GM13977 (cell line): ENCODE measurements around the gene ARRDC2.
"Not testable (repeated sequence)": the region's sequence is repeated elsewhere in the genome, so short reads cannot be mapped to it uniquely, and the experiment has no call there.

Experiments
- DNase-seq: peaks from one replicate; pipeline ENCODE4 v3.0.0; 2012; ENCODE audit warnings: low spot score
- in situ Hi-C: fragments of 300-500 bp; cut with MboI; formaldehyde crosslinking; loops from one replicate; pipeline ENCODE4 v1.12.0; 2022; ENCODE audit warnings: low sequenced_read_pairs, low pct_unique_long_range_greater_than_20kb, mixed read lengths, inconsistent platforms; ENCODE audit not compliant: unreplicated experiment
- TF ChIP-seq, protein P1 (sequence below): IDR thresholded peaks from 2 replicates; pipeline ENCODE4 v1.5.1; 2012; ENCODE audit warnings: mild to moderate bottlenecking, control low read depth; ENCODE audit not compliant: insufficient read depth; ENCODE audit errors: extremely low read depth, missing control alignments

ARRDC2 gene

DNA sequence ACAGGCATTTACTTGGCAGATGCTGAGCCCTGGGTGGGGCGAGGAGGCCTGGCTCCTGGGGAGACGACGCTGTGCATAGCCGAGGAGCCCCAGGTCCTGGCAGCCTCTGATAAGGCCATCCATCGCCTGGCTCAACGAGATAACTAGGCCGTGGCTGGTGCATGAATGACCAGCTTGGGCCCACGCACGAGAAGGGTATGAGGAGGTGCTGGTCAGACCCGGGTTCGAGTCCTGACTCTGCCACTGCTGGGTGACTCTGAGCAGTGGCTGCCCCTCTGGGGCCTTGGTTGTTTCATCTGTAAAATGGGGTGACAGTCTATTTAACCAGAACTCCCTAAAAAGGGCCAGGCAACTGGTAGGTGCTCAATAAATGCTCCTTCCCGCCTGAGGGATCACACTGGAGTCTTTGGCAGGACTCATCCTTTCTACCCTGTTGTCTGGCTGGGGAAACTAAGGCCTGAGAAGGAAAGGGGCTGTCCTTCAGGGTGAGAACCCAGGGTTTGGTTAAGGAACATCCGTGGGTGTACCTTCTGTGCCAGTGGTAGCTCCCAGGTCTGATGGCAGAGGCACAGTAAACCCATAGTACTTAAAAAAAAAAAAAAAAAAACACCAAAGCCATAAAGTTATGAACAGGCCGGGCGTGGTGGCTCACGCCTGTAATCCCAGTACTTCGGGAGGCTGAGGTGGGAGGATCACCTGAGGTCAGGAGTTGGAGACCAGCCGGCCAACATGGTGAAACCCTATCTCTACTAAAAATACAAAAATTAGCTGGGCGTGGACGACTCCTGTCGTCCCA is 8.1 kb upstream of the ARRDC2 start:
- DNase-seq: no peak
- in situ Hi-C loops: no loop called here
- TF ChIP-seq, protein P1, sequence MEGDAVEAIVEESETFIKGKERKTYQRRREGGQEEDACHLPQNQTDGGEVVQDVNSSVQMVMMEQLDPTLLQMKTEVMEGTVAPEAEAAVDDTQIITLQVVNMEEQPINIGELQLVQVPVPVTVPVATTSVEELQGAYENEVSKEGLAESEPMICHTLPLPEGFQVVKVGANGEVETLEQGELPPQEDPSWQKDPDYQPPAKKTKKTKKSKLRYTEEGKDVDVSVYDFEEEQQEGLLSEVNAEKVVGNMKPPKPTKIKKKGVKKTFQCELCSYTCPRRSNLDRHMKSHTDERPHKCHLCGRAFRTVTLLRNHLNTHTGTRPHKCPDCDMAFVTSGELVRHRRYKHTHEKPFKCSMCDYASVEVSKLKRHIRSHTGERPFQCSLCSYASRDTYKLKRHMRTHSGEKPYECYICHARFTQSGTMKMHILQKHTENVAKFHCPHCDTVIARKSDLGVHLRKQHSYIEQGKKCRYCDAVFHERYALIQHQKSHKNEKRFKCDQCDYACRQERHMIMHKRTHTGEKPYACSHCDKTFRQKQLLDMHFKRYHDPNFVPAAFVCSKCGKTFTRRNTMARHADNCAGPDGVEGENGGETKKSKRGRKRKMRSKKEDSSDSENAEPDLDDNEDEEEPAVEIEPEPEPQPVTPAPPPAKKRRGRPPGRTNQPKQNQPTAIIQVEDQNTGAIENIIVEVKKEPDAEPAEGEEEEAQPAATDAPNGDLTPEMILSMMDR: no peak

DNA sequence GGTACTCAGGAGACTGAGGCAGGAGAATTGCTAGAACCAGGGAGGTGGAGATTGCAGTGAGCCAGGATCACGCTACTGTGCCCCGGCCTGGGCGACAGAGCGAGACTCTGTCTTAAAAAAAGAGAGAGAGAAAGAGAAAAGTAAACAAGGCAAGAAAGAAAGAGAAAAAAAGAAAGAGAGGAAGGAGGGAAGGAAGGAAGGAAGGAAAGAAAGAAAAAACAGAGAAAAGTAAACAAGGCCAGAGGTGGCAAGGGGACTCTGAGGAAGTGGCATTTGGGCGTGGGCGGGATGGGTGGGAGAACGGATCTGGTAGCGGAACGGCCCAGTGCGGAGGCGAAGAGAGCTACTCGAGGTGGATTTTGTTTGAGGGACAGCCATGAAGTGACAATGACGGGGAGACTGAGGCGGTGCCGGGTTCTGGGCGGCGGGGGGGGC is 7.5 kb upstream of the ARRDC2 start:
- DNase-seq: no peak

DNA sequence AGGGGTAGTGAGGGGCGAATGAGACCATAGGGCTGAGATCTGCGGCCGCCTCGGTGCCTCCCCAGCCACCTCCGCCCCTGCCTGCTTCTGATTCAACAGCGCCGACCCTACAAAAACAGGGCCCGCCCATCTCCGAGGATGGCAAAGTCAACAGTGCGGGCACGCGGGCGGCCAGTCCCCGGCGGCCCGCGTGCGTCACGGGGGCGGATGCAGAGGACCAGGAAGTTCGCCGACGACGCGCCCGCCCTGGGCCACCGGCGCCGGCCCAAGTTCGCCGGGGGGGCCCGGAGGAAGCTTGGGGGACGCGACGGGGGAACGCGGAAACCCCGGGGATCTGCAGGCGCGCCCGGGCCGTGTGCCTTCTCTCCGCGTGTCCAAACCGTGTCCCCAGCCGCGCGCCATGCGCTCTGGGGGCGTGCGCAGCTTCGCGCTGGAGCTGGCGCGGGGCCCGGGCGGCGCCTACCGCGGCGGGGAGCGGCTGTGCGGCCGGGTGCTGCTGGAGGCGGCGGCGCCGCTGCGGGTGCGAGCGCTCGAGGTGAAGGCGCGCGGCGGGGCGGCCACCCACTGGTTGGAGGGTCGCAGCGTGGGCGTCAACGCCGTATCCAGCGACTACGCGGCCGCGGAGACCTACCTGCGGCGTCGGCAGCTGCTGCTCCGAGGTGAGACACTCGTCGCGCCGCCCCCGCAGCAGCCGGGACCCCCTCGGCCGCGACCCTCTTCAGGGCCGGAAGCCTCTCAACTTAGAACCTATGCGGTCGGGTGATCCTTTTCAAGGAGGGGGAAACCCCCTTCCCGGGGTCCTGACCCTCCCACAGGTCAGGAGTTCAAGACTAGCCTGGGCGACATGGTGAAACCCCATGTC is 6.8 kb upstream of the ARRDC2 start:
- DNase-seq: peak; percentile 94
- TF ChIP-seq, protein P1: no peak
- in situ Hi-C loops: no loop called here

More for the DNA sequence above, 7.5 kb upstream of the ARRDC2 start:
- TF ChIP-seq, protein P1: no peak
- in situ Hi-C loops: no loop called here

DNA sequence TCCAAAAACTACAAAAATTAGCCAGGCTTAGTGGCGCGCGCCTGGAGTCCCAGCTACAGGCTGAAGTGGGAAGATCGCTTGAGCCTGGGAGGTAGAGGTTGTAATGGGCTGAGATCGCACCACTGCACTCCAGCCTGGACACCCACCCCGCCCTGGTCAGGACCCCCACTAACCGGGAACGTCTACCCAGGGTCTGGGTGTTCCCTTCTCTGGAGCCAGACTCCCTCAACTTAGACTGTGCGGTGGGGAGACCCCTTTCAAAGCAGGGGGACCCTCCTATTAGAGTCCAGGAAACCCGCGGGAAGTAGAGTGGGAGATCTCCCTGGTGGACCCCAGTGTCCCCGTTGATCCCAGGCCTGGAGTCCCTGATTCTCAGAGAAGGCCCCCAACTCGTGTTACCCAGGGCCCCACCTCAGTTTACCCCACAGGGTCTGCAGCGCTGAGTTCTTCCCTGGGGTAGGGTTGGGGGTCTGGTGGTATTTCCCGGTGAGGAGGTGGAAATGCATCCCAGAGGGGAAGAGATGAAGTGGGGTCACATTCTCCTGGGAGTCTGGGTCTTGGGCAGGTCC is 6.1 kb upstream of the ARRDC2 start:
- DNase-seq: no peak
- in situ Hi-C loops: no loop called here
- TF ChIP-seq, protein P1: no peak

DNA sequence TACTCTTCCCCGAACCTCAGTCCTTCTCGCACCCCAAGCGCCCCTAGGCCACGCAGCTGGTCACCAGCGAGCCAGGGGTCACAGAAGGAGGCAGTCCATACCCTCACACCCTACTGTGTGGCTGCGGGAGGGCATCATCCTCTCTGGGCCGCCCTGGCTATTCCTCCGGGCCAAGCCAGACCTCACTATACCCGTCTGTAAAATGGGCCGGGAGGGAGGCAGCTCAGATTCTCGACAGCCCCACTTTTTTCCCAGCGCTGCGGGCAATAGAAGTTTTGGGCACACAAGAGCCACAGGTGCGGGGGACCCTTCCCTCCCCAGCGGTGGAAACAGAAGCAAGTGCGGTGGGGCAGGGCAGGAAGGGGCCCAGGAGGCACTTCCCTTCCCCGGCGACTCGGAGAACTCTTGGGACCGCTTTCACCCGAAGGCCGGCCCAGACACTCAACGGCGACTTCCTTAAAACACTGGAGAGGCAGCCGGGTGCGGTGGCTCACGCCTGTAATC is 5.6 kb upstream of the ARRDC2 start:
- no peak for DNase-seq
- in situ Hi-C loops: no loop called here
- TF ChIP-seq, protein P1: no peak

DNA sequence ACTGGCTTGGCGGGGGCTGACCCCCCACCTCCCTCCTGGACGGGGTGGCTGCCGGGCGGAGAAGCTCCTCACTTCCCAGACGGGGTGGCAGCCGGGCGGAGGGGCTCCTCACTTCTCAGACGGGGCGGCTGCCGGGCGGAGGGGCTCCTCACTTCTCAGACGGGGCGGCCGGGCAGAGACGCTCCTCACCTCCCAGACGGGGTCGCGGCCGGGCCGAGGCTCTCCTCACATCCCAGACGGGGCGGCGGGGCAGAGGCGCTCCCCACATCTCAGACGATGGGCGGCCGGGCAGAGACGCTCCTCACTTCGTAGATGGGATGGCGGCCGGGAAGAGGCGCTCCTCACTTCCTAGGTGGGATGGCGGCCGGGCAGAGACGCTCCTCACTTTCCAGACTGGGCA is 2.2 kb upstream of the ARRDC2 start:
- in situ Hi-C loops: loop anchor here (5.0 kb wide), 1 partner anchor 52 kb away; no protein-coding TSS in a partner anchor
- DNase-seq: not testable (repeated sequence)
